K562 (cell line): Measurements from ENCODE around the gene LRP4. TPM values are rescaled to one million over a fixed set of nuclear protein-coding genes. Genes with fewer than 3 reads are reported as not detected.

ENCODE experiments used
- CEBPB ChIP-seq: fragments of 450-650 bp; IDR thresholded peaks from 2 replicates; pipeline ENCODE4 v1.6.1; 2016; ENCODE audit warnings: missing genetic modification characterization, missing compliant biosample characterization
- DLX4 ChIP-seq: fragments of 250-450 bp; sonication (Bioruptor Pico); IDR thresholded peaks from 2 replicates; pipeline ENCODE4 v1.6.1; 2021; ENCODE audit warnings: mild to moderate bottlenecking
- DMBX1 ChIP-seq: fragments of 250-450 bp; sonication (Bioruptor Pico); IDR thresholded peaks from 2 replicates; pipeline ENCODE4 v1.8.0; 2022; ENCODE audit warnings: inconsistent platforms, mild to moderate bottlenecking, moderate library complexity, borderline replicate concordance
- GTF2A2 ChIP-seq: IDR thresholded peaks from 2 replicates; pipeline ENCODE4 v1.6.1; 2016; ENCODE audit warnings: mild to moderate bottlenecking, missing genetic modification characterization, missing compliant biosample characterization
- HNRNPUL1 ChIP-seq: fragments of 200-400 bp; formaldehyde crosslinking; IDR thresholded peaks from 2 replicates; pipeline ENCODE4 v1.6.1; 2017; ENCODE audit warnings: low read length
- HOXB6 ChIP-seq: fragments of 250-450 bp; sonication (Bioruptor Pico); IDR thresholded peaks from 2 replicates; pipeline ENCODE4 v1.5.1; 2022; ENCODE audit warnings: mild to moderate bottlenecking, borderline replicate concordance
- IRF9 ChIP-seq: fragments of 450-650 bp; IDR thresholded peaks from 2 replicates; pipeline ENCODE4 v1.6.1; 2016; ENCODE audit warnings: missing biosample characterization, missing genetic modification characterization
- NFIC ChIP-seq: fragments of 450-650 bp; IDR thresholded peaks from 2 replicates; pipeline ENCODE4 v1.6.1; 2017; ENCODE audit warnings: mild to moderate bottlenecking, inconsistent platforms
- PREB ChIP-seq: sonication (generic); formaldehyde crosslinking; IDR thresholded peaks from 2 replicates; pipeline ENCODE4 v1.8.1; 2023; ENCODE audit warnings: mild to moderate bottlenecking, missing genetic modification reagents
- SIRT6 ChIP-seq: IDR thresholded peaks from one replicate; pipeline ENCODE4 v1.6.1; 2012; ENCODE audit warnings: low read depth, mild to moderate bottlenecking, control low read depth, inconsistent platforms, low read length, moderate library complexity
- SRSF7 ChIP-seq: fragments of 200-400 bp; formaldehyde crosslinking; optimal IDR thresholded peaks from 2 replicates; pipeline ENCODE3; 2017; ENCODE audit warnings: mild to moderate bottlenecking, low read depth, low read length
- ZNF395 ChIP-seq: fragments of 200-800 bp; sonication (Bioruptor generic); IDR thresholded peaks from 2 replicates; pipeline ENCODE4 v1.6.1; 2017; ENCODE audit warnings: missing genetic modification characterization, missing compliant biosample characterization
- ZNF41 ChIP-seq: fragments of 250-450 bp; sonication (Bioruptor Pico); conservative IDR thresholded peaks from 2 replicates; pipeline ENCODE4 v1.4.0; 2020; ENCODE audit warnings: mild to moderate bottlenecking
- ZNF785 ChIP-seq: fragments of 250-450 bp; sonication (Bioruptor Pico); IDR thresholded peaks from 2 replicates; pipeline ENCODE4 v1.4.0; 2020; ENCODE audit warnings: mild to moderate bottlenecking
- polyA plus RNA-seq, 8 experiments: library from polyadenylated mRNA; depleted of rRNA in 4 of 8; stranded (reverse) in 5 of 8; unstranded in 3 of 8; fragments of >200 nt; fragmentation: Nextera tagmentation in 2 of 8; fragmentation: Illumina TruSeq in 1 of 8; extraction: Ambion mirVana in 2 of 8; extraction: Trizol in 1 of 8; gene quantifications; 2 replicates each; pipeline versions ENCODE4 v1.2.1 to v1.2.3, GENCODE V29; 2011 to 2014; ENCODE audit warnings: inconsistent platforms in 1 of 8, missing spikeins in 1 of 8
- total RNA-seq, 7 experiments: library from RNA; depleted of rRNA in 6 of 7; stranded (reverse); fragments of >200 nt in 6 of 7; fragmentation: Illumina TruSeq in 2 of 7; extraction: Trizol in 2 of 7; gene quantifications; 2 replicates each; pipeline versions ENCODE4 v1.2.1 to v1.2.3, GENCODE V29; 2011 to 2021; ENCODE audit warnings: low replicate concordance in 1 of 7
- TF ChIP-seq, protein P1 (sequence below), 2 experiments: fragments of 450-650 bp; formaldehyde crosslinking in 1 of 2; IDR thresholded peaks; 2 replicates each; pipeline versions ENCODE4 v1.4.0 to v1.6.1; 2014 to 2020; ENCODE audit warnings: mild to moderate bottlenecking in 2 of 2, borderline replicate concordance in 1 of 2, low read depth in 1 of 2

The LRP4 gene
- total and polyA plus RNA-seq, 9 of the 15 experiments (the other 6 are each of a cell fraction or from before 2014, with no cell fraction given) = 0.04 to 0.54 (median 0.10) TPM

- TF ChIP-seq DLX4 (CRISPR knock-in tag) = no peak
- TF ChIP-seq HNRNPUL1 = no peak
- TF ChIP-seq ZNF41 = peak; percentile 83; the same call in 1 of the 2 replicates
- no peak for TF ChIP-seq SIRT6
- peak; percentile 77; the same call in 1 of the 2 replicates for TF ChIP-seq ZNF395 (CRISPR knock-in tag)
- TF ChIP-seq SRSF7 = no peak
- TF ChIP-seq HOXB6 (CRISPR knock-in tag) = no peak
- peak; percentile 71; the same call in 1 of the 2 replicates for TF ChIP-seq GTF2A2 (tag)
- no peak for TF ChIP-seq NFIC
- peak; percentile 84 for TF ChIP-seq DMBX1 (CRISPR knock-in tag)
- TF ChIP-seq IRF9 (tag) = peak; percentile 63
- no peak for TF ChIP-seq PREB (CRISPR knock-in tag)
- TF ChIP-seq CEBPB = no peak
- TF ChIP-seq ZNF785 (CRISPR knock-in tag) = no peak
- TF ChIP-seq, protein P1, sequence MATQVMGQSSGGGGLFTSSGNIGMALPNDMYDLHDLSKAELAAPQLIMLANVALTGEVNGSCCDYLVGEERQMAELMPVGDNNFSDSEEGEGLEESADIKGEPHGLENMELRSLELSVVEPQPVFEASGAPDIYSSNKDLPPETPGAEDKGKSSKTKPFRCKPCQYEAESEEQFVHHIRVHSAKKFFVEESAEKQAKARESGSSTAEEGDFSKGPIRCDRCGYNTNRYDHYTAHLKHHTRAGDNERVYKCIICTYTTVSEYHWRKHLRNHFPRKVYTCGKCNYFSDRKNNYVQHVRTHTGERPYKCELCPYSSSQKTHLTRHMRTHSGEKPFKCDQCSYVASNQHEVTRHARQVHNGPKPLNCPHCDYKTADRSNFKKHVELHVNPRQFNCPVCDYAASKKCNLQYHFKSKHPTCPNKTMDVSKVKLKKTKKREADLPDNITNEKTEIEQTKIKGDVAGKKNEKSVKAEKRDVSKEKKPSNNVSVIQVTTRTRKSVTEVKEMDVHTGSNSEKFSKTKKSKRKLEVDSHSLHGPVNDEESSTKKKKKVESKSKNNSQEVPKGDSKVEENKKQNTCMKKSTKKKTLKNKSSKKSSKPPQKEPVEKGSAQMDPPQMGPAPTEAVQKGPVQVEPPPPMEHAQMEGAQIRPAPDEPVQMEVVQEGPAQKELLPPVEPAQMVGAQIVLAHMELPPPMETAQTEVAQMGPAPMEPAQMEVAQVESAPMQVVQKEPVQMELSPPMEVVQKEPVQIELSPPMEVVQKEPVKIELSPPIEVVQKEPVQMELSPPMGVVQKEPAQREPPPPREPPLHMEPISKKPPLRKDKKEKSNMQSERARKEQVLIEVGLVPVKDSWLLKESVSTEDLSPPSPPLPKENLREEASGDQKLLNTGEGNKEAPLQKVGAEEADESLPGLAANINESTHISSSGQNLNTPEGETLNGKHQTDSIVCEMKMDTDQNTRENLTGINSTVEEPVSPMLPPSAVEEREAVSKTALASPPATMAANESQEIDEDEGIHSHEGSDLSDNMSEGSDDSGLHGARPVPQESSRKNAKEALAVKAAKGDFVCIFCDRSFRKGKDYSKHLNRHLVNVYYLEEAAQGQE (IDR thresholded peaks at IDR 0.05; ENCODE audit: borderline replicate concordance) = peak; percentile 16; the same call in 1 of the 2 replicates
- TF ChIP-seq, protein P1 (CRISPR knock-in tag; IDR thresholded peaks at IDR 0.05; ENCODE audit: low read depth) = no peak
These were observed 49.6 kb upstream of the LRP4 start (continued) for GRCh38 chr11:46967962-46968361.
